ENCODE data around the gene PLCB3.

PLCB3 gene

DNA sequence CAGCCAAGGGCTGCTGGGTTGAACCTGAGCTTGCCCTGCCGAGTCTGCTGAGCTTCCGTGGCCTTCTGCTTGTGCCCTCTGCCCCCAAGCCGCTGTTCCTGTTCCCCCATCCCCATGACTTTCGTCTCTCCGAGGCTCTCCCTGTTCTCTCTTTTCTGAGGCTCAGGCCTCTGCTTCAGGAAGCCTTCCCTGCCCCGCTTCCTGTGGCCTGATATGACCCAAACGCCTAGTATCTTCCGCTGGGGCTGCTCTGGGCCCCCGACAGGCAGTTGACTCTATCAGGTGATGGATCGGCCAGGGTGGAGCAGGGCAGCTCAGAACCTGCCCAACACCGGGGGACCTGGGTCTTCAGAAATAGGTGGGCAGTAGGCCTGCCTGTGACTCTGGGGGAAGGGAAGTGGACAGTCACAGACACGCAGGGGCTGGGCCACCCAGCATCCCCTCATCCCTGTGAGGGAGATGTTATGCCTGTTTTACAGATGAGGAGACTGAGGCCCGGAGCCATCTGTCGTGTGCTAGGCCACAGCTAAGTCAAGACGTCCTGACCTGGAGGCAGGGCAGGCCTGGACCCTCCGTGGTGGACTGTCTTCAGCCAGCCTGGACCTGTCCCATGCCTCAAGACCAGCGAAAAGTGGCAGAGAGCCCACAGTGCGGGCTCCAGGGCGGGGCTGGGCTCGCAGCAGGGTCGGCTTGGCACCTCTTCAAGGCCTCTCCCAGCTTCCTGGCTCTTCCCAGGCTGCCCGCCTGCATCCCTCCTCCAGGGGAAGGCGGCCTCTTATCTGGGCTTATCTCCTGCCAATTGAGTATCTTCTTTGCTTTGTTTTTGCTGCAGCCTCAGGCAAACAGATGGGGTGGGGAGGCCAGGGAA is 16.9 kb downstream of the PLCB3 start:
- DNase-seq = no peak

DNA sequence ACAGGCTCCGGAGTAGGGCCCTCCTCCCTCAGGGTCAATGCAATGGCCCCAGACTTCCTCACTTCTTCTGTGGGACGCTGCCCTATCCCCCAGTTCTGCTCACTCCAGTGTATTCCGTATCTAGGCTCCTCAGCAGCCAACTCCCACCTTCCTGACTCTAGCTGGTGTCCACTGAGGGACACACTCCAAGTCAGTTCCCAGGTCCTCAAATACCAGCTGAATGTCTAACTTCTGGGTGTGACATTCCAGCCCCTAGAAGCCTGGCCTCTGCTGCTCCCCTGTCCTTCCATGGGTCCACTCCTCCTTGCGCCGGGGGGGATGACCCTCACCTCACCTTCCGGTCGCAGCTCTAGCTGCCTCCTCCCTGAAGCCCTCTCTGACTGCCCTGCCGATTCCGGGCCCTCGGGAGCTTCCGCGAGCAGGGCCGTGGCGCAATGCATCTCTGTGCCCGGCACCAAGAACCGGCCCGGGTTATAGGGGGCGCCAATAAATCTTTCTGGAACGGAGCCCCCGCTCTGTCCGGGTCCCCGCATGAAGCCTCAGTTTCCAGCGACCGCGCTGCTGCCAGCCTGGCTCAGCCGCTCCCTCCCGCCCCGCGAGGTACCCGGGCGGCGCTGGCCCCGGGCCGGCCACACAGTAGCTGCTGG is 17.7 kb downstream of the PLCB3 start:
- DNase-seq = peak; percentile 76

DNA sequence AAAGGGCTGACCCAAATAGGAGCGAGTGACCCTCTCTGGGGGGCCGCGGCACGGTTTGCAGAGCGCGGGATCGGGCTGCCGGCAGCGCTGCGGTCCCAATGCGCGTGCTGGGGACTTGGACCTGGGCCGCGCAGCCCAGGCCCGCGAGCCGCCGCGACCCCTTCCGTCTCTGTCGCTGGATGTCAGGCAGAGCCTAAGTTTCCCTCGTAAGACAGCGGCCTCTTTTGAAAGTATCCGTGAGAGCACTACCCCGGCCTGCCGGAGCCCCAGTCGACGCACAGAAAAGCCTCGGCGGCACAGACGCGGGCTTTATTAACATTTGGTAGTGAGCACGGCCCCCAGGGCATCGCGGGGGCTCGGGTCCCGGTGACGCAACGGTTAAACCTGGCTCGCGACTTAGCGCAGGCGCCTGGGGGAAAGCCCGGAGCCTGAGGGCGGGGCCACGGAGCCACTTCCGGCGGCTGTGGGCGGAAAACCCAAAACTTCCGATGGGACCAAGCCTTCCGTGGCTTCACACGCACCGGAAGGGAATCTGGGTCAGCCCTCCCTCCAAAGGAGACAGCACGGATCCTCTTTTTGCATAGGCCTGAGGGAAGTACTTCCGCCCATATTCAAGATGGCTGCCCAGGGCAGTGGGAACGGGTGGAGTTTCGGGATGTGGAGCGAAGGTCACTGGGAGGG is 18.4 kb downstream of the PLCB3 start:
- DNase-seq = peak; percentile 99

DNA sequence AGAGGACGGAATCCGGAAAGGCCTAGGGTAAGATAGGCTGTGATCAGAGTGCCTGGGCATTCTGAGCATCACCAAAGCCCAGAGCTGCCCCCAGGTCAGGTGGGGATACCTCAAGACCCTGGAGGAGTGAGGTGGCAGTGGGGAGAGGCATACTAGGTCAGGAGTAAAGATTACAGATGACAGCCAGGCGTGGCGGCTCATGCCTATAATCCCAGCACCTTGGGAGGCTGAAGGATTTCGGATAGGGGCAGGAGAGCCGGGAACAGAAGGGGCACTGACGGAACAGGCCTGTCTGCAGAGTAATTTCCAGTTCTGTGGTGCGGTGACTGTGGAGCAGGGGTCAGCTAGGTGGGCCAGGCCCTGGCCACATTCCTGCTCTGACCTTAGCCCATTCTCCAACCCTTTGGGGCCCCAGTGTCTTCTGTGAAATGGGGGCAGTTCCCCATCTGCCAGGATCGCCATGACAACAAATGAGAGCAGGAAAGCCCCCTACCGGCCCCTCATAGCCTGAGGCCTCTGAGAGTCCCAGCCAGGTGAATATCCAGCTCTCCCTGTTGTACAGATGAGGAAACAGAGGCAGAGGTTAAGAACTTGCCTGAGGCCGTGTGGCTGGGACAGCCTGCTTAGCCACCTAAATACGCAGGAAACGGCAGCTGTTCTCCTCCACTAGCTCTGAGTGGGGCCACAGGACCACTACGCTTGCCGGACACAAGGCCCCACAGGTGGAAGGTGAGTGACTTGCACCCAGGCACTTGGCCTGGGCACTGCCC is 23.9 kb downstream of the PLCB3 start:
- no peak for DNase-seq

DNA sequence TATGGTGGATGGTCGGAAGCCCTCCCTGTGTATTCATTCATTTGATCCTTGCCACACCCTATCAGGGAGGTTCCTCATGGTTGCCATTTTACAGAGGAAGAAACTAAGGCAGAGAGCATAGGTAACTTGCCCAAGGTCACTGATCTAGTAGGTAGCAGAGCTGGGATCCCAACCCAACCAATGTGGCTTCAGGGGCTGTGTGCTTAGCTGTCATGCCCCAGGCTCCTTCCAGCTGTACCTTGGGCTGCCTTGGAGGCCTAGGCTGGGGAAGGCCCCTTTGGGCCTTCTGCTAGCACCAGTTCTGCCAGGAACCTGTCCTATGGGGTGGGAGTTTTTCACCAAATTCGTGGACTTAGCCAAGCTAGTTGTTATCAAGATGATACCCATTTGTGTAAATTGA is 24.5 kb downstream of the PLCB3 start:
- DNase-seq = no peak

DNA sequence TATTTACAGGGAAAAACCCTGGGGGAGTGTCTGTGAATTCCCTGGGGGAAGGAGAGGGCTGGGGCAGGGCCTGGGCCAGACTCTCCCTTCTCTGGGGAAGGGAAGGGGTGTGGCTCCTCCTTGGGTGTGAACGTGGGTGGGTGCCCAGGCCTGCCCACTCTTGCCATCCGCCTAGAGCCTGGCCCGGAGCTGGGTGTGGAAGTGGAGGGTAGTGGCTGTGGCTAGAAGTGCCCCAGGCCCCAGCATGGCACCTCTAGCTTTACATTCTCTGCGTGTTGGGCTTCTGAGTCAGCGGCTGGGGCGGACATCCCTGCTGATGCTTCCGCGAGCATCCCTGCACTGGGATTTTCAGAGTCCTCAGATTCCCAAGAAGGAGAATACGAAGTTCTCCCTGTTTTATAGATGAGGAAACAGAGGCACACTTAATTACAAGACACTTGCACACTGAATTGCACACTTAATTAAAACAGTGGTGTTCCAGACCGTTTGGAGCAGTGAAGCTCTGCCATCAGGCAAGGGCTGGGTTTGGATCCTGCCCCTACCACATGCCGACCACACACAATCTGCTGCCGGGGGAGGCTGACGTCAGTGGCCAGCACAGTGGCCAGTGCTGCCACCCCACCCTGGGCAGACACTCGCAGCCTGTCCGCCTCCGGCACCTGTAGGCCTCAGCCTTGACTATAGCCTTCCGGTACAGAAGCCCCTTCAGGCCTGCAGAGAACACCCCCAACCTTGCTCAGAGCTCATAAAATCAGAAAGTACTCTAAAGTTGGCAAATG is 25.5 kb downstream of the PLCB3 start:
- no peak for DNase-seq

DNA sequence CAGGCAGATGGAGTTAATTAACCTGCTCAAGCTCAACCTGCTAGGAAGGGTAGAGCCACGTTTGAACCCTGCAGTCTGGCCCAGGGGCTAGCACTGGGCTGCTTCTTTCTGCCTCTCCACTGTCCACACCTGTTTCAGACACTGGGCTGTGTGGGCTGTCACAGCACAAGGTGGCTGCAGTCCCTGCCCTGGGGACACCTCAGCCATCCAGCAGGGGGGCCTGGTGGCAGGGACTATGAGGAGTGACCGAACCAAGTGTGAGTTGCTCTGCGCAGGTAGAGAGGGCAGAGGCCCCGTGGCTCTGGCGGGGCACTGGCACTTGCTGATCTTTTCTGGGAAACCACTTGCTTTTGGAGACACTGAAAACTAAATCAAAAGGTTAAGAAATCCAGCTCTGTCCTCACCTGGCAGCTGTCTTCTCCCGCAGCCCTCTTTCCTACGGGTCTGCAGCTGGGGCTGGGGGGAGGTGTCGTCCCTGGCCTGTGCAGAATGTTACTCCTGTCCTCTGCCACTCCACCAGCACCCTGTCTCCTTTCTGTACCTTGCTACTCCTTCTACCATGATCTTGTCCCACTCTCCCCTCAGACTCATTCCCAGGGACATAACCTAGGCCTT is 27.4 kb downstream of the PLCB3 start:
- no peak for DNase-seq

DNA sequence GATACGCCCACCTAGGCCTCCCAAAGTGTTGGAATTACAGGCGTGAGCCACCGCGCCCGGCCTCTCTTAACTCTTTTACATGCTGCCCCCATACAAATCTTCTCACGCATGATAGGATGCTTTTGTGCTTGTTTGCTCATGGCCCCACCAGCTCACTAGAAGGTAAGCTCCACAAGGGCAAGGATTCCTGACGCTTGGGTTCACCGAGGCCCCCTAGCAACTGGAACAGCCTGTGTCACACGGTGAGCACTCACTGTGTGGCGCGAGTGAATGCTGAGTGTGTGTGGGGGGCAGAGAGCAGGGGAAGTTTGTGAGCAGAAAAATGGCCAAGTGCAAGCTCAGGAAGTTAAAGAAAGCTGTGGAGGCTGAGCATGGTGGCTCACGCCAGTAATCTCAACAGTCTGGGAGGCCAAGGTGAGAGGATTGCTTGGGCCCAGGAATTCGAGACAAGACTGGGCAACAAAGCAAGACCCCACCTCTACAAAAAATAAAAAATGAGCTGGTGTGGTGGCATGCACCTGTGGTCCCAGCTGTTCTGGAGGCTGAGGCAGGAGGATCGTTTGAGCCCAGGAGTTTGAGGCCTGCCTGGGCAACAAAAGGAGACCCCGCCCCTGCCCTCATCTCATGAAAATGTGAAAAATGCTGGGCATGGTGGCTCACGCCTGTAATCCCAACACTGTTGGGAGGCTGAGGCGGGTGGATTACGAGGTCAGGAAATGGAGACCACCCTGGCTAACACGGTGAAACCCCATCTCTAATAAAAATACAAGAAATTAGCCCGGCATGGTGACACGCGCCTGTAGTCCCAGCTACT is 30.8 kb downstream of the PLCB3 start:
- DNase-seq = no peak

DNA sequence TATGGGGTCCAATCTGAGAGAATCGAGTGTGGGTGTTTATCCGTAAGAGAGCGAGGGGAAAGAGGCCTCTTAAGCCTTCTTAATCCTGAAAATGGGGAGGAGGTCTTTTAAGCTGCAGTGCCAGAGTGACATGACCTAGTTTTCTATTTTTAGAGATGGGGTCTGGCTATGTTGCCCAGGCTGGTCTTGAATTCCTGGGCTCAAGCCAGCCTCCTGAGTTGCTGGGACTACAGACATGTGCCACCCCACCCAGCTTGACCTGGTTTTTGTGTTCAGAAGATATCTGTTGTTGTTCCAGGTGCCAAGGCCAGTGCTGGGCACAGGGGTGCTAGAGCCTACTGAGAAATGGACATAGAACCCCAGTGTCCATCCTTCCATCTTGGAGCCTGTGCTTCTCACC is 31.8 kb downstream of the PLCB3 start:
- no peak for DNase-seq

DNA sequence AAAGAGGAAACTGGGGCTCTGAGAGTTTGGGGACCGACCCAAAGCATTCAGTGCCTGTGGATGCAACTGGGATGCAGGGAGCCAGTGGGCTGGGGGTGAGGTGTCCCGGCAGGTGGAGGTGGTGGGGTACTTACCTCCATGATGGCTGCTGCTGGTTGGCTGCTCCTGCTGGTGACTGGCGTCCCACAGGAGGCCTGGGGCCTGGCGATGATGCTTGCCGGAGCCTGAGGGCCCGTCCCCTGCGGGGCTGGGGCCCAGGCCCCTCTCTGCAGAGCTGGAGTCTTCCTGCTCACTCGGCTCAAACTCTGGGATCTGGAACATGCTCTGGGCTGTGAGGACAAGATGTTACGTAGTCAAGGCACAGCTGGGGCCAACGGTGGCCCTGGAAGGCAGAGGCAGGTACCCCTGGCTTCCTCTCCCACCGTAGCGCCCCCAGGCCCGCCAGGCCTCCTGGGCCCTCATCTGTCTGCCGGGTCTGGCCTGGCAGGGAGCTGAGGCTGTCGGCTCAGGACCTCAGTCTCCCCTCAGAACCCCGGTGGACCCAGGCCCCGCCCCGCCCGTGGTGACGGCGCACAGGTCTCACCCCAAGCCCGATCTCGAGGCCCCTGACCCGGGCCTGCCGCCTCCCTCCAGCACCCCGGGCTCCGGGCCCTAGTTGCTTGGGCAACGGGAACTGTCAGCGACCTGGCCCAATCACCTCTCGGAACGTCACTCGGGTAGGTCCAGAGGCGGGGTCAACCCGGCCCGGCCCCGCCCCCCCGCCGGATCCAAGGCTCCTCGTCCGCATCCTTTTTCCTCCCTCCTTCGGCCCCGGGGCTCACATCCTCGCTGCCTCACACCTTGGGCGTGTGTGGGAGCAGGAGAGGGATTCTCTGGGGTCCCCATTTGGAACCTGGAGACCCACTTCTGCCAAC is 33.0 kb downstream of the PLCB3 start, which contains the start of gene BAD:
BAD (minus strand) TSS at position 618 of the 914 bp plus-strand sequence; CDS start at position 321, 297 bp downstream.
- DNase-seq = peak; percentile 96

DNA sequence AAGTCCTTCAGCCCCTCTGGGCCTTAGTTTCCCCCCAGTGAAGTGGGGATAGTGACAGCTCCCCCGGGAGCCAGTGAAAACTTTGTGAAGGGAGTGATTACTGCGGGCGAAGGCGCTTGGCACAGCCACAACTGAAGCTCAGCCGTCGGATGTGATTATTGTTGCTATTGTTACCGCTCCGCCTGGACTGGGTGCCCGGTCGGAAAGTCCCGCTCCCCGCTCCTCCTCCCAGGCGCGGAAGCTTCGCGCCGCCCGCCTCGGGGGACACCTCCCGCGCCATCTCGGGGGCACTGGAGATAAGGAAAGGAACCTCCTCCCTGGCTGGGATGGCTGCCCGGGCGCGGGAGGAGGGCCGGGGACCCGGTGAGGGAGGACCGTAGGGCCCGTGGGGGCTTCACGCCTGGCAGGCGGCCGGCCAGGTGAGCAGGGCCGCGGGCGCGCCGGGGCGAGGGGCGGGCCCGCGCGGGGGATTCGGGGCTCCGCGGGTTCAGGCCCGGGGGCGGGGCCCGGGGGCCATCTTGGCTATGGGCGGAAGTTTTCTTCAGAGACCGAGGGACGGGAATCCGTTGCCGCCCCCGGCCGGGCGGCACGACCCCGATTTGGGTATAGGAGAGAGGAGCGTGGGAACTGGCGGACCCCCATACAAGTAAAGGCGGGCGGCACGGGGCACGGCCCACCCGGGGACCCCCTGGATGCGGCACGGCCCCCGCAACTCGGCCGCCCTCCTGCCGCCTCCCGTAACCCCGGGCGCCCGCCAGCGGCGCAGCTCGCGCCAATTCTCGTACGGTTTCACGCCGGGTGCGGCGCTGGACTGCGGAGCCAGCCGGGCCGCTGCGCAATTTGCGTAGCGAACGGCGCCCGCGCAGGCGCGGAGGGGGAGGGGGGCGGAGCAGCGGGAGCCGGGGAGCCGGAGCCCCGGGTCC is 33.9 kb downstream of the PLCB3 start, which contains the start of gene GPR137:
GPR137 (plus strand) TSS at position 887 of the 923 bp plus-strand sequence. CDS start 677 bp downstream, outside the sequence.
- DNase-seq = peak; percentile 97

DNA sequence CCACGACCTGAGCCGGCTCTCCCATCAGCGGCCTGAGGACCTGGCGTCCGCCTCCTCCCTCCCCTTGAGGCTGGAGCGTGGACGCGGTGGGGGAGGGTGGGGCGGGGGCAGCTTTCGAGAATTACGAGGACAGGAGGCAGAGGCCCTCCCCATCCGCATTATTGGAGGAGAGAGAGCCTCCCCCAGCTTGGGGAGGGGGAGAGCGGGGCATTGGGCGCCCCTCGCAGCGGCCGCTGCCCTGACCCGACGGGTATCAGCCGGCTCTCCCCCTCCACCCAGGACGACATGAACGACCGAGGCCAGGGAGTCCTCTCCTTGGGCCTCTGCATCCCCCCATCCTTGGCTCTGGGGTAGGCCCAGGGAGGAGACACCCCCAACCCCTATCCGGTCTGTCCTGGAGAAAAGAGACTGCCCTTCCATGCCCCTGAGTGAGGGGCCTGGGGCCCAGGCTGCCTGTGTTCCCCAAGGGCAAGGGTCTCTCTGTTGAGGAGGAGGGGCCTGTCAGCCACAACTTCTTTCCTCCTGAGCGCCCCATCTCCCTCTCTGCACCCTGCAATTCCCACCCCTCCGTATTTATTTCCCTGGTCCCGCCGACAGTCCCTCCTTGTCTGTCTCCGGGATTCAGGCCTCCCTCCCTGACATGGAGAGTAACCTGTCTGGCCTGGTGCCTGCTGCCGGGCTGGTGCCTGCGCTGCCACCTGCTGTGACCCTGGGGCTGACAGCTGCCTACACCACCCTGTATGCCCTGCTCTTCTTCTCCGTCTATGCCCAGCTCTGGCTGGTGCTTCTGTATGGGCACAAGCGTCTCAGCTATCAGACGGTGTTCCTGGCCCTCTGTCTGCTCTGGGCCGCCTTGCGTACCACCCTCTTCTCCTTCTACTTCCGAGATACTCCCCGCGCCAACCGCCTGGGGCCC is 34.8 kb downstream of the PLCB3 start:
- DNase-seq = no peak

DNA sequence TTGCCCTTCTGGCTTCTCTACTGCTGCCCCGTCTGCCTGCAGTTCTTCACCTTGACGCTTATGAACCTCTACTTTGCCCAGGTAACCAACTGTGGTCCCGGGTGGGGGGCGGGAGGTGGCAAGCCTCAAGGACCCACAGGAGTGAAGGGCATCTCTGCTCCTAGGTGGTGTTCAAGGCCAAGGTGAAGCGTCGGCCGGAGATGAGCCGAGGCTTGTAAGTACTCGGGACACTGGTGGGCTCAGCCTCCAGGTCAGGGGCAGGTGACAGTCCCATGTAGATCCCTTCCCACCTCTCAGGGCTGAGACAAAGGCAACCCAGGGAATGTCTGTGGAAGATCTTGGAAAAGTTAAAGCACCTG is 35.5 kb downstream of the PLCB3 start:
- no peak for DNase-seq

DNA sequence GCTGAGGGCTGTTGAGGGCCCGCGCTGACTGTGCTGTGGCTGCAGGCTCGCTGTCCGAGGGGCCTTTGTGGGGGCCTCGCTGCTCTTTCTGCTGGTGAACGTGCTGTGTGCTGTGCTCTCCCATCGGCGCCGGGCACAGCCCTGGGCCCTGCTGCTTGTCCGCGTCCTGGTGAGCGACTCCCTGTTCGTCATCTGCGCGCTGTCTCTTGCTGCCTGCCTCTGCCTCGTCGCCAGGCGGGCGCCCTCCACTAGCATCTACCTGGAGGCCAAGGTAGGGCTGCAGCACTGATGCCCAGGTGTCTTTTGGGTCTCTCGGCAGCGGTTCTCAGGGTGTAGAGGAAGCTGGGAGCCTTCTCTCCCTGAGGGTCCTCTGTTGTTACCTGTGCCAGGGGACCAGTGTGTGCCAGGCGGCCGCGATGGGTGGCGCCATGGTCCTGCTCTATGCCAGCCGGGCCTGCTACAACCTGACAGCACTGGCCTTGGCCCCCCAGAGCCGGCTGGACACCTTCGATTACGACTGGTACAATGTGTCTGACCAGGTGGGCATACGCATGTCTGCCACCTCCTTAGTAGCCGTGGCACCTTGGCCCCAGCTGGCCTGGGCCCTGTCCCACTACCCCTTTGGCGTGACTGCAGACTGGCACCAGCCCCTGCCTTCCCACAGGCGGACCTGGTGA is 36.5 kb downstream of the PLCB3 start:
- DNase-seq = no peak

DNA sequence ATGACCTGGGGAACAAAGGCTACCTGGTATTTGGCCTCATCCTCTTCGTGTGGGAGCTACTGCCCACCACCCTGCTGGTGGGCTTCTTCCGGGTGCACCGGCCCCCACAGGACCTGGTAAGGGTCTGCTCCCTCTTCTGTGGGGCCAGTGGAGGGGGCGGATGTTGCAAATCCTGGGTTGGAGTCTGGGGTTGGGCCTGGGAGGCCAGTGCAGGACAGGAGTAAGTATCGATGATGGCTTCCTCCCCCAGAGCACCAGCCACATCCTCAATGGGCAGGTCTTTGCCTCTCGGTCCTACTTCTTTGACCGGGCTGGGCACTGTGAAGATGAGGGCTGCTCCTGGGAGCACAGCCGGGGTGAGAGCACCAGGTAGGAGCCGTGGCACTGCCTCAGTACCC is 37.0 kb downstream of the PLCB3 start:
- no peak for DNase-seq

DNA sequence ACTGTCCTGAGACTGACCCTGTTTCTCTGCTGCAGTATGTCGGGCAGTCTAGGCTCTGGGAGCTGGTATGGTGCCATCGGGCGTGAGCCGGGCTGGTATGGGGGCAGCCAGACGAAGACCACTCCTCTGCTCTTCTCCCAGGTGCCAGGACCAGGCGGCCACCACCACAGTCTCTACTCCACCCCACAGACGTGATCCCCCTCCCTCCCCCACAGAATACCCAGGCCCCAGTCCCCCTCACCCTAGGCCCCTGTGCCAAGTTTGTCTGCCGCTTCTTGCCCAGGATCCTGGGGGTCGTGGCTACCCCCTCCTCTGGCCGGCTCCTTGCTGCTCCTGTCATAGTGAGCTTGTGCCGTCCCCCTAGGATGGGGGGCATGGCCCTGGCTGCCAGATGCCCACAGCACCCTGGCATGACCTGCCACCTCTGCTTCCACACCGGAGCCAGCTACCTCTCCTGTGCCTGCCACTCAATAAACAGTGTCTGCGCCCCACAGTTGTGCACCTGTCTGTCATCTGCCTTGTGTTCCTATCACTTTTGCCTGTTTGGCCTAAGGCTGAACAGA is 37.8 kb downstream of the PLCB3 start:
- DNase-seq = no peak

All from stimulated activated CD8-positive, alpha-beta memory T cell treated with anti-CD3 and anti-CD28 coated beads, Interleukin-4, amount 100 ng/mL, for 48 hours (primary cell).